H9 (cell line): ENCODE data around the gene GCN1. TPM values are rescaled to one million over a fixed set of nuclear protein-coding genes. Genes with fewer than 3 reads are reported as not detected.
A peak's percentile ranks its signal among the peaks of the same experiment; 100 is the strongest.

Experiments used
- DNase-seq: peaks from one replicate; pipeline ENCODE4 v3.0.0-alpha.2; 2017
- H2AFZ ChIP-seq: one replicate; pipeline ENCODE4 v1.6.1; 2013; ENCODE audit warnings: mild to moderate bottlenecking, low read length, control low read depth, moderate library complexity
- H2AK5ac ChIP-seq: 2 replicates; pipeline ENCODE4 v1.6.1; 2013; ENCODE audit warnings: low read length, control low read depth, mixed read lengths; ENCODE audit not compliant: insufficient read length
- H2BK120ac ChIP-seq: one replicate; pipeline ENCODE4 v1.6.1; 2013; ENCODE audit warnings: low read depth, mild to moderate bottlenecking, low read length, control low read depth, inconsistent platforms; ENCODE audit not compliant: poor library complexity, severe bottlenecking
- H2BK12ac ChIP-seq: 2 replicates; pipeline ENCODE4 v1.6.1; 2013; ENCODE audit warnings: low read length, control low read depth, mixed read lengths, low read depth; ENCODE audit not compliant: insufficient read length
- H2BK15ac ChIP-seq: 2 replicates; pipeline ENCODE4 v1.6.1; 2013; ENCODE audit warnings: low read depth, low read length, control low read depth
- H2BK20ac ChIP-seq: one replicate; pipeline ENCODE4 v1.6.1; 2013; ENCODE audit warnings: low read depth, mild to moderate bottlenecking, low read length, control low read depth, inconsistent platforms; ENCODE audit not compliant: poor library complexity, severe bottlenecking
- H2BK5ac ChIP-seq: 2 replicates; pipeline ENCODE4 v1.6.1; 2013; ENCODE audit warnings: low read length, control low read depth, mixed read lengths; ENCODE audit not compliant: insufficient read length
- H3K14ac ChIP-seq: 2 replicates; pipeline ENCODE4 v1.6.1; 2013; ENCODE audit warnings: low read length, control low read depth; ENCODE audit not compliant: insufficient read depth
- H3K18ac ChIP-seq: 2 replicates; pipeline ENCODE4 v1.6.1; 2013; ENCODE audit warnings: low read depth, mild to moderate bottlenecking, mixed read lengths, low read length, control low read depth; ENCODE audit not compliant: insufficient read length
- H3K23ac ChIP-seq: 2 replicates; pipeline ENCODE4 v1.6.1; 2013; ENCODE audit warnings: low read length, control low read depth, mixed read lengths, low read depth; ENCODE audit not compliant: insufficient read length
- H3K23me2 ChIP-seq: 2 replicates; pipeline ENCODE4 v1.6.1; 2013; ENCODE audit warnings: low read depth, mild to moderate bottlenecking, mixed read lengths, low read length, control low read depth; ENCODE audit not compliant: insufficient read length, poor library complexity, severe bottlenecking
- H3K27ac ChIP-seq: 2 replicates; pipeline ENCODE4 v1.5.1; 2013; ENCODE audit warnings: low read length, control low read depth, mixed read lengths, low read depth; ENCODE audit not compliant: insufficient read length
- H3K27me3 ChIP-seq: 2 replicates; pipeline ENCODE4 v1.6.1; 2013; ENCODE audit warnings: low read length, control low read depth, inconsistent platforms; ENCODE audit not compliant: insufficient read depth
- H3K4ac ChIP-seq: 2 replicates; pipeline ENCODE4 v1.6.1; 2013; ENCODE audit warnings: low read depth, mild to moderate bottlenecking, control low read depth, inconsistent platforms, low read length, moderate library complexity
- H3K4me1 ChIP-seq: 2 replicates; pipeline ENCODE4 v1.6.1; 2013; ENCODE audit warnings: low read length, control low read depth, inconsistent platforms; ENCODE audit not compliant: insufficient read depth
- H3K4me2 ChIP-seq: 2 replicates; pipeline ENCODE4 v1.6.1; 2013; ENCODE audit warnings: low read length, control low read depth, mixed read lengths; ENCODE audit not compliant: insufficient read length, insufficient read depth
- H3K56ac ChIP-seq: 2 replicates; pipeline ENCODE4 v1.6.1; 2013; ENCODE audit warnings: low read depth, mild to moderate bottlenecking, mixed read lengths, low read length, control low read depth; ENCODE audit not compliant: insufficient read length
- H3K79me1 ChIP-seq: 2 replicates; pipeline ENCODE4 v1.6.1; 2013; ENCODE audit warnings: low read depth, mild to moderate bottlenecking, moderate library complexity, low read length, control low read depth, inconsistent platforms; ENCODE audit not compliant: insufficient read depth, poor library complexity, severe bottlenecking
- H3K79me2 ChIP-seq: 2 replicates; pipeline ENCODE4 v1.6.1; 2013; ENCODE audit warnings: low read length, control low read depth, inconsistent platforms; ENCODE audit not compliant: insufficient read depth
- H3K9ac ChIP-seq: 2 replicates; pipeline ENCODE4 v1.6.1; 2013; ENCODE audit warnings: low read length, control low read depth, mixed read lengths; ENCODE audit not compliant: insufficient read length; ENCODE audit errors: extremely low read depth
- H3K9me3 ChIP-seq: one replicate; pipeline ENCODE4 v1.6.1; 2013; ENCODE audit warnings: low read depth, low read length, inconsistent platforms; ENCODE audit not compliant: control insufficient read depth
- H3T11ph ChIP-seq: one replicate; pipeline ENCODE4 v1.6.1; 2013; ENCODE audit warnings: mild to moderate bottlenecking, low read length, control low read depth, inconsistent platforms
- H4K20me1 ChIP-seq: one replicate; pipeline ENCODE4 v1.6.1; 2013; ENCODE audit not compliant: control insufficient read depth, insufficient read length, insufficient read depth
- H4K5ac ChIP-seq: 2 replicates; pipeline ENCODE4 v1.6.1; 2013; ENCODE audit warnings: low read depth, mild to moderate bottlenecking, mixed read lengths, low read length, control low read depth; ENCODE audit not compliant: insufficient read length
- H4K8ac ChIP-seq: replicated peaks from 2 replicates; pipeline ENCODE4 v1.6.1; 2013; ENCODE audit warnings: low read length, control low read depth, mixed read lengths, low read depth; ENCODE audit not compliant: insufficient read length
- H4K91ac ChIP-seq: 2 replicates; pipeline ENCODE4 v1.6.1; 2013; ENCODE audit warnings: low read depth, mild to moderate bottlenecking, moderate library complexity, mixed read lengths, low read length, control low read depth; ENCODE audit not compliant: insufficient read length
- H3K27ac Mint-ChIP-seq, 3 experiments: 2 replicates in 2 of 3; 3 replicates in 1 of 3; pipeline ENCODE4 v1.8.0; 2020 to 2021; ENCODE audit warnings: mixed read lengths in 3 of 3, mild to moderate bottlenecking in 1 of 3, moderate library complexity in 1 of 3
- H3K27me3 Mint-ChIP-seq: 2 replicates; pipeline ENCODE4 v1.8.0; 2021; ENCODE audit warnings: low read depth, mild to moderate bottlenecking, moderate library complexity, mixed read lengths
- H3K36me3 Mint-ChIP-seq, 3 experiments: 2 replicates in 2 of 3; 3 replicates in 1 of 3; pipeline ENCODE4 v1.8.0; 2020 to 2021; ENCODE audit warnings: low read depth in 3 of 3, mixed read lengths in 3 of 3; ENCODE audit not compliant: insufficient read depth in 1 of 3
- H3K4me1 Mint-ChIP-seq, 2 experiments: 2 replicates each; pipeline ENCODE4 v1.8.0; 2020; ENCODE audit warnings: mixed read lengths in 2 of 2
- H3K4me3 Mint-ChIP-seq, 2 experiments: 2 replicates in 1 of 2; 3 replicates in 1 of 2; pipeline ENCODE4 v1.8.0; 2020 to 2021; ENCODE audit warnings: mild to moderate bottlenecking in 2 of 2, mixed read lengths in 2 of 2, moderate library complexity in 1 of 2
- H3K9me3 Mint-ChIP-seq, 2 experiments: 2 replicates in 1 of 2; 3 replicates in 1 of 2; pipeline ENCODE4 v1.8.0; 2020; ENCODE audit warnings: mild to moderate bottlenecking in 2 of 2, mixed read lengths in 2 of 2, moderate library complexity in 1 of 2
- WGBS: extraction: QIAGEN DNeasy Blood & Tissue Kit; methylation state at CpG from one replicate; pipeline ENCODE4 v1.1.7; 2013; ENCODE audit warnings: missing lambda C conversion rate, low lambda C conversion rate, mixed read lengths; ENCODE audit not compliant: insufficient read length; ENCODE audit errors: extremely low coverage; 5-methylcytosine and 5-hydroxymethylcytosine counted together
- total RNA-seq: library from RNA; stranded (reverse); gene quantifications from 2 replicates; pipeline ENCODE4 v1.2.1, GENCODE V29; 2021
- TF ChIP-seq, protein P1 (sequence below): fragments of 200-600 bp; sonication (generic); conservative IDR thresholded peaks from 3 replicates; pipeline ENCODE4 v1.8.0; 2021; ENCODE audit warnings: antibody characterized with exemption, mild to moderate bottlenecking

The GCN1 gene
- total RNA-seq, 1 experiment from 2014 or later, result 137 TPM

DNA sequence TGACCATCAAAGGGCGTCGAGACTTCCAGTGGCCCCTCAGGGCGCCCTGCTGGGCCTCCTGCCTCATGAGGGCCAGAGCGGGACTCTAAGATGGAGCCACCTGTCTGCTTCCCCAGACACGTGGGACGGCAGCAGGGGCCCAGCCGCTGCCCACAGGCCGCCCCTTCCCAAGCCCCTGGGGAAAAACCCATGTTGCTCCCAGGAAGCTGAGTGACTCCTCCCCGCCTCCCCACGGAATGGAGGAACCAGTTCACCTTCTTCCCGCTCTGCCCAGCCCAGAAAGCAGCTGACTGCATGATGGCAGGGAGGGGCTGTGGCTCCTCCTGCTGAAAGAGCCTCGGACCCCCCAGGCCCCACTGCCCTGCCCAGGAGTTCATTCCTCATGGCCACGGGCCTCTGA is 92.9 kb downstream of the GCN1 start:
- H3K27me3 Mint-ChIP-seq, result no peaks in the 10 kb centered on the region
- H3K23me2 ChIP-seq, result no peaks in the 10 kb centered on the region
- H3K23ac ChIP-seq, result no peak overlapping the region
- no peak overlapping the region for H3K56ac ChIP-seq
- no peak overlapping the region for H3K9ac ChIP-seq
- no peaks in the 10 kb centered on the region for H3K9me3 Mint-ChIP-seq
- H4K20me1 ChIP-seq, result no peaks in the 10 kb centered on the region
- no peak overlapping the region for H2BK15ac ChIP-seq
- H3K4ac ChIP-seq, result no peak overlapping the region
- H3K27me3 ChIP-seq, result no peaks in the 10 kb centered on the region
- no peak overlapping the region for H2BK12ac ChIP-seq
- no peak overlapping the region for H2BK5ac ChIP-seq
- H4K5ac ChIP-seq, result no peak overlapping the region
- no peak overlapping the region for H3K18ac ChIP-seq
- no peaks in the 10 kb centered on the region; the same call in 1 of the 2 replicates for H3K79me2 ChIP-seq
- H3K4me3 Mint-ChIP-seq, result no peak overlapping the region
- H3T11ph ChIP-seq, result no peak overlapping the region
- no peak overlapping the region for H2AFZ ChIP-seq
- peaks cover 19 to 21% of the 10 kb centered on the region in 2 experiments for H3K4me1 Mint-ChIP-seq
- peaks cover 20 to 53% (median 51%) of the 10 kb centered on the region in 3 experiments; a peak in 6 of 7 replicates for H3K36me3 Mint-ChIP-seq
- WGBS, result no CpG with 5 or more reads among the region's 13 CpGs
- no peaks in the 10 kb centered on the region for H3K4me1 ChIP-seq
- H3K79me1 ChIP-seq, result no peaks in the 10 kb centered on the region
- TF ChIP-seq, protein P1, sequence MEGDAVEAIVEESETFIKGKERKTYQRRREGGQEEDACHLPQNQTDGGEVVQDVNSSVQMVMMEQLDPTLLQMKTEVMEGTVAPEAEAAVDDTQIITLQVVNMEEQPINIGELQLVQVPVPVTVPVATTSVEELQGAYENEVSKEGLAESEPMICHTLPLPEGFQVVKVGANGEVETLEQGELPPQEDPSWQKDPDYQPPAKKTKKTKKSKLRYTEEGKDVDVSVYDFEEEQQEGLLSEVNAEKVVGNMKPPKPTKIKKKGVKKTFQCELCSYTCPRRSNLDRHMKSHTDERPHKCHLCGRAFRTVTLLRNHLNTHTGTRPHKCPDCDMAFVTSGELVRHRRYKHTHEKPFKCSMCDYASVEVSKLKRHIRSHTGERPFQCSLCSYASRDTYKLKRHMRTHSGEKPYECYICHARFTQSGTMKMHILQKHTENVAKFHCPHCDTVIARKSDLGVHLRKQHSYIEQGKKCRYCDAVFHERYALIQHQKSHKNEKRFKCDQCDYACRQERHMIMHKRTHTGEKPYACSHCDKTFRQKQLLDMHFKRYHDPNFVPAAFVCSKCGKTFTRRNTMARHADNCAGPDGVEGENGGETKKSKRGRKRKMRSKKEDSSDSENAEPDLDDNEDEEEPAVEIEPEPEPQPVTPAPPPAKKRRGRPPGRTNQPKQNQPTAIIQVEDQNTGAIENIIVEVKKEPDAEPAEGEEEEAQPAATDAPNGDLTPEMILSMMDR, result no peak
- no peak overlapping the region for H4K91ac ChIP-seq
- H3K27ac ChIP-seq, result no peak overlapping the region
- H3K27ac Mint-ChIP-seq, result peak overlapping the region; percentile 17 to 96 (median 84); a peak in 6 of 7 replicates
- no peak overlapping the region for H2BK20ac ChIP-seq
- no peak overlapping the region for H4K8ac ChIP-seq
- no peaks in the 10 kb centered on the region for H3K9me3 ChIP-seq
- H3K4me2 ChIP-seq, result no peak overlapping the region
- H2BK120ac ChIP-seq, result no peak overlapping the region
- no peak overlapping the region; the same call in 1 of the 2 replicates for H3K14ac ChIP-seq
- H2AK5ac ChIP-seq, result no peak overlapping the region
- DNase-seq, result no peak
